ENCODE measurements around the gene PRKAG1.

Gene PRKAG1

GRCh38 chr12:48981757-48982157 is 36.8 kb downstream of the PRKAG1 start:
- no peak for DNase-seq (ENCODE audit: low read depth)

- DNase-seq (ENCODE audit: low read depth), result no peak
These were observed 37.4 kb downstream of the PRKAG1 start for GRCh38 chr12:48980953-48981756.

- no peak for DNase-seq (ENCODE audit: low read depth)
These were observed 38.1 kb downstream of the PRKAG1 start for GRCh38 chr12:48980389-48980952.

GRCh38 chr12:48979602-48980388 is 38.8 kb downstream of the PRKAG1 start:
- no peak for DNase-seq (ENCODE audit: low read depth)

- DNase-seq (ENCODE audit: low read depth), result no peak
These were observed 39.6 kb downstream of the PRKAG1 start for GRCh38 chr12:48978741-48979601.

GRCh38 chr12:48978291-48978740 is 40.3 kb downstream of the PRKAG1 start, which contains the start of gene WNT1:
Gene WNT1 (plus strand): TSS chr12:48978322. CDS start chr12:48978651, 329 bp downstream.
- DNase-seq (ENCODE audit: low read depth), result no peak

GRCh38 chr12:48977290-48978281 is 41.0 kb downstream of the PRKAG1 start:
- DNase-seq (ENCODE audit: low read depth), result no peak

- no peak for DNase-seq (ENCODE audit: low read depth)
These were observed 44.5 kb downstream of the PRKAG1 start for GRCh38 chr12:48973941-48974673.

- no peak for DNase-seq (ENCODE audit: low read depth)
These were observed 45.0 kb downstream of the PRKAG1 start for GRCh38 chr12:48973531-48973930.

GRCh38 chr12:48972952-48973483 is 45.6 kb downstream of the PRKAG1 start:
- DNase-seq (ENCODE audit: low read depth), result no peak

- no peak for DNase-seq (ENCODE audit: low read depth)
These were observed 46.2 kb downstream of the PRKAG1 start for GRCh38 chr12:48972213-48972951.

- DNase-seq (ENCODE audit: low read depth), result no peak
These were observed 47.8 kb downstream of the PRKAG1 start for GRCh38 chr12:48970702-48971334.

- DNase-seq (ENCODE audit: low read depth), result no peak
These were observed 48.5 kb downstream of the PRKAG1 start for GRCh38 chr12:48969833-48970701.

- DNase-seq (ENCODE audit: low read depth), result no peak
These were observed 49.3 kb downstream of the PRKAG1 start for GRCh38 chr12:48969160-48969771.

GRCh38 chr12:48968467-48968866 is 50.1 kb downstream of the PRKAG1 start:
- DNase-seq (ENCODE audit: low read depth), result no peak

GRCh38 chr12:48967991-48968390 is 50.6 kb downstream of the PRKAG1 start:
- no peak for DNase-seq (ENCODE audit: low read depth)

Measured in HS-5 (cell line).